ENCODE results near the gene TMEM97.

Gene TMEM97

GRCh38 chr17:28318759-28319597 is at the start of gene TMEM97:
Gene TMEM97 (plus strand): TSS chr17:28319200. CDS start chr17:28319240, 40 bp downstream.
- H3K9me2 ChIP-seq (ENCODE audit: low read depth, low read length) = no peaks in the 10 kb centered on the region
- H3K27me3 ChIP-seq (ENCODE audit: insufficient read depth, low read length) = no peaks in the 10 kb centered on the region
- no peak within 1 kb of the TSS for H2AFZ ChIP-seq (ENCODE audit: low read length)
- peaks cover 36% of the 10 kb centered on the region for H3K4me1 ChIP-seq (ENCODE audit: insufficient read depth, low read length, severe bottlenecking)
- no peaks in the 10 kb centered on the region for H4K20me1 ChIP-seq (ENCODE audit: insufficient read depth, low read length)
- no peak for TF ChIP-seq EZH2 (IDR thresholded peaks at IDR 0.05; ENCODE audit: borderline replicate concordance, low read length)
- TF ChIP-seq CTCF (IDR thresholded peaks at IDR 0.05; ENCODE audit: low read length) = peak; percentile 8; the same call in 1 of the 2 replicates
- H3K9me3 ChIP-seq (ENCODE audit: low read length) = no peaks in the 10 kb centered on the region
- peaks cover 20% of the 10 kb centered on the region; the same call in 1 of the 2 replicates for H3K36me3 ChIP-seq (ENCODE audit: insufficient read depth, low read length)
- H3K9ac ChIP-seq (ENCODE audit: low read length) = peak within 1 kb of the TSS; percentile 97
- H3F3A ChIP-seq (ENCODE audit: insufficient read depth, low read length) = no peaks in the 10 kb centered on the region
- peaks cover 46% of the 10 kb centered on the region for H3K79me2 ChIP-seq (ENCODE audit: insufficient read depth, low read length)
- H3K4me2 ChIP-seq (ENCODE audit: low read length) = peak within 1 kb of the TSS; percentile 86
- peak within 1 kb of the TSS; percentile 59 for H3K27ac ChIP-seq (ENCODE audit: low read depth, low read length, poor library complexity, severe bottlenecking)
- peak within 1 kb of the TSS; percentile 87 for H3K4me3 ChIP-seq (ENCODE audit: low read depth, low read length, poor library complexity, severe bottlenecking)

- no peaks in the 10 kb centered on the region for H3F3A ChIP-seq (ENCODE audit: insufficient read depth, low read length)
- no peaks in the 10 kb centered on the region for H3K79me2 ChIP-seq (ENCODE audit: insufficient read depth, low read length)
- H3K36me3 ChIP-seq (ENCODE audit: insufficient read depth, low read length) = no peaks in the 10 kb centered on the region; the same call in 1 of the 2 replicates
- H3K27ac ChIP-seq (ENCODE audit: low read depth, low read length, poor library complexity, severe bottlenecking) = no peak overlapping the region
- no peaks in the 10 kb centered on the region for H3K27me3 ChIP-seq (ENCODE audit: insufficient read depth, low read length)
- H4K20me1 ChIP-seq (ENCODE audit: insufficient read depth, low read length) = no peaks in the 10 kb centered on the region
- H2AFZ ChIP-seq (ENCODE audit: low read length) = no peak overlapping the region
- H3K9ac ChIP-seq (ENCODE audit: low read length) = no peak overlapping the region
- H3K9me3 ChIP-seq (ENCODE audit: low read length) = no peaks in the 10 kb centered on the region
- H3K4me2 ChIP-seq (ENCODE audit: low read length) = no peak overlapping the region
- no peaks in the 10 kb centered on the region for H3K9me2 ChIP-seq (ENCODE audit: low read depth, low read length)
- H3K4me1 ChIP-seq (ENCODE audit: insufficient read depth, low read length, severe bottlenecking) = no peaks in the 10 kb centered on the region
- TF ChIP-seq CTCF (IDR thresholded peaks at IDR 0.05; ENCODE audit: low read length) = no peak
- no peak for TF ChIP-seq EZH2 (IDR thresholded peaks at IDR 0.05; ENCODE audit: borderline replicate concordance, low read length)
- no peak overlapping the region for H3K4me3 ChIP-seq (ENCODE audit: low read depth, low read length, poor library complexity, severe bottlenecking)
Observed at GRCh38 chr17:28270055-28270454, 48.9 kb upstream of the TMEM97 start.

- Histone ChIP-seq H3K27ac (ENCODE audit: low read depth, low read length, poor library complexity, severe bottlenecking) (no peak overlapping the region), H3K4me1 (ENCODE audit: insufficient read depth, low read length, severe bottlenecking) (no peaks in the 10 kb centered on the region), H3K9me3 (ENCODE audit: low read length) (no peaks in the 10 kb centered on the region), H3K9ac (ENCODE audit: low read length) (no peak overlapping the region), H2AFZ (ENCODE audit: low read length) (no peak overlapping the region), H3K79me2 (ENCODE audit: insufficient read depth, low read length) (no peaks in the 10 kb centered on the region), H4K20me1 (ENCODE audit: insufficient read depth, low read length) (no peaks in the 10 kb centered on the region), H3K27me3 (ENCODE audit: insufficient read depth, low read length) (no peaks in the 10 kb centered on the region), H3K9me2 (ENCODE audit: low read depth, low read length) (no peaks in the 10 kb centered on the region), H3K4me2 (ENCODE audit: low read length) (no peak overlapping the region), H3F3A (ENCODE audit: insufficient read depth, low read length) (no peaks in the 10 kb centered on the region), H3K4me3 (ENCODE audit: low read depth, low read length, poor library complexity, severe bottlenecking) (no peak overlapping the region), H3K36me3 (ENCODE audit: insufficient read depth, low read length) (no peaks in the 10 kb centered on the region; the same call in 1 of the 2 replicates)
- no peak for TF ChIP-seq CTCF (IDR thresholded peaks at IDR 0.05; ENCODE audit: low read length)
- TF ChIP-seq EZH2 (IDR thresholded peaks at IDR 0.05; ENCODE audit: borderline replicate concordance, low read length) = no peak
Observed at GRCh38 chr17:28270926-28271325, 48.1 kb upstream of the TMEM97 start.

Measured in OCI-LY1 (cell line).